Activated CD4-positive, alpha-beta T cell treated with anti-CD3 and anti-CD28 coated beads for 48 hours (primary cell): ENCODE measurements around the gene ABCD2.
"Not testable (repeated sequence)": the region's sequence is repeated elsewhere in the genome, so short reads cannot be mapped to it uniquely, and the experiment has no call there.

Source experiments
- DNase-seq: peaks from one replicate; pipeline ENCODE4 v3.0.0-alpha.2; 2020

ABCD2 gene

DNA sequence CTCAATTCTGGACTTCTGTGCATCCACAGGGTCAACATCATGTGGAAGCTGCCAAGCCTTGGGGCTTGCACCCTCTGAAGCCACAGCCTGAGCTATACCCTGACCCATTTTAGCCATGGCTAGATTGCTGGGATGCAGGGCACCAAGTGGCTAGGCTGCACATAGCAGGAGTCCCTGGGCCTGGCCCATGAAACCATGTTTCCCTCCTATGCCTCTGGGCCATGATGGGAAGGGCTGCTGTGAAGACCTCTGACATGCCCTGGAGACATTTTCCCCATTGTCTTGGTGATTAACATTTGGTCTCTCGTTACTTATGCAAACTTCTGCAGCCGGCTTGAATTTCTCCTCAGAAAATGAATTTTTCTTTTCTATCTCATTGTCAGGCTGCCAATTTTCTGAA is 92.6 kb downstream of the ABCD2 start:
- no peak for DNase-seq

DNA sequence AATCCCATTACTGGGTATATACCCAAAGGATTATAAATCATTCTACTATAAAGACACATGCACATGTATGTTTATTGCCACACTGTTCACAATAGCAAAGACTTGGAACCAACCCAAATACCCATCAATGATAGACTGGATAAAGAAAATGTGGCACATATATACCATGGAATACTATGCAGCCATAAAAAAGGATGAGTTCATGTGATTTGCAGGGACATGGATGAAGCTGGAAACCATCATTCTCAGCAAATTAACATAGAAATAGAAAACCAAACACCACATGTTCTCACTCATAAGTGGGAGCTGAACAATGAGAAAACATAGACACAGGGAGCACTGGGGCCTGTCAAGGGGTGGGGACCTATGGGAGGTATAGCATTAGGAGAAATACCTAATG is 97.4 kb downstream of the ABCD2 start:
- DNase-seq: not testable (repeated sequence)

DNA sequence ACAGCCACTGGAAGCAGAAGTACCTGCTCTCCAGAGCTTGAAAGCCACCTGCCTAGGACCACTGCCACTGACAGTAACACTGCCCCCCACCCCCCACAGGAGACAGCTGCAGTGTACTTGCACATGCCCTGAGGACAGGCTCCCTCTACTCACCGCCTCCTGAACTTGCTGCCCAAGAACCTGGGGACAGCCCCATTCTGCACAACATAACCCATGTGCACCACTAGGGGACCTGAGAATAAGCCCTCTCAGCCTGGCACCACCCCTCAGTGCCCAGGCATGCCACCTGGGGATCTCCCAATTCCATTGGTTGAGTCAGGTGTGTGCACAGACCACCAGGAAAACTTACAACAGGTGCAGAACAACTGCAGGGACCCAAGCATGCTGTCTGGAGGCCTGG is 109.6 kb downstream of the ABCD2 start:
- DNase-seq: no peak

DNA sequence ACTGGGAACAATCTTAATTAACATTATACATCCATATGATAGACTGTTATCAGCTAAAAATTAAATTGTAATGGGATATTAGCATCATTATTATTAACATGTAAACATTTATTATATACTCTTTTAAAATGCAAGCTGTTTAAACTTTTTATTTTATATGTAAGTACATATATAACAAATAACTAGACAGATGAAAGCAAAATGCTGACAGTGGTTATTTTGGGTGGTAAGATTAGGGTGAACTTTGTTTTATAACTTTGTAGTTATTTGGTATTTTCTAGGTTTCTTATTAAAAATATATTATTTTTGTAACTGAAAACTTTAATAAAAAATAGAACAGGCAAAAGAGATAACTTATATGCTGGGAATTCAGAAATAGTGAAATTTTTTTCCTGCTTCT is 114.0 kb downstream of the ABCD2 start:
- no peak for DNase-seq

DNA sequence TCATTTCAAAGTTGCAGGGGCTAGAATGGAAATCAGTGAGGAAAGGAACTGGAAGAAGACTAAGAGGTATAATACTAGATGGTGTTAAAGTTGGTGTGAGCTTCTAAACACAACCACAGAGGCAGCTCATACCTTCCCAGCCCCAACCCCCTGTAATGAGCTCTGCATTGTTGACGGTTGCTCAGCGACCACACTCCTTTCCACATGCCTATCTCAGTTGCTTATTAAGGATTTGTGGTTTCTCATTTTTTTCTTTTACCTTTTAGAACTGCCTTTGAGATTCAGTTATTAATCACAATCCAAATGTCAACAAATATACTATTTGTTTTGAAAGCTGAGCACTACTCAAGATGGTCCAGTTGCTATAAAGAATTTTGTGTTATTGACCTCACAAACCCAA is 114.6 kb downstream of the ABCD2 start:
- DNase-seq: no peak

DNA sequence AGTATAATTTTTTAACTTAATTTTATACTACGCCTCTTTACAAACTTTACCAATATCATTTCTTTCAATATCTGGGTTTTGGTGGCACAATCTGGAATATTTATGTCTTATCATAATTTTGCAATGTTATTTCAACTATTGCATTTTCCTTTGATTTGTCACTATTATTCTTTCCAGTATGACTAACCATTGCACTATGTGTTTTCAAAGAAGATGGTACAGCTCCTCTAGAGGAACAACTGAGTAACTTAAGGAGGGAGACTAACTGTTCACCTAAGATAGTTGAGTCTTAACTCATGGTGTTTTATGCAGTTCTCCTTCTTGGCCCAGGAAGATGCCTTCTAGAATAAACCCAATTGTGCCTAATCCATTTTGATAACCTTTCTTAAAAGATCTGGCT is 116.2 kb downstream of the ABCD2 start:
- DNase-seq: no peak

DNA sequence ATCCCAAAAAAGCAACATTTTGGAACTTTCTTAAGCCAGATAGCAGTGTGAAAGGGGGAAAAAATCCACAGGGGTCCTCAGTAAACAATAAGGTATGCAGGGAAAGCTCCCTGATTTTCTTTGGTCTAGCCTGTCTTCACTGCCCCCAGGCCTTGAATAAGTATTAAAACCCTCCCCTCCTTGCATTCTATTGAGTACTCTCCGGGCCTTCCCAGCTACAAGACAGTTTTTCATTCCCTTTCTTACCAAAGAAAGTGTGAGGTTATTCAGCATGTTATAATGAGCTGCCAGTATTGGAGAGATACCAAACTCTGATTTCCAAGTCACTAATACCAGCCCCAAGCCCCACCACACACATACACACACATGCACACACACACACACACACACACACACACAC is 116.9 kb downstream of the ABCD2 start:
- DNase-seq: no peak
